ENCODE results near the gene RAB11FIP4. TPM values are rescaled to one million over a fixed set of nuclear protein-coding genes. Genes with fewer than 3 reads are reported as not detected.

Gene RAB11FIP4
- polyA plus RNA-seq, 1 of the 3 experiments (the other 2 are of a cell fraction) = 9.4 TPM

- no peak overlapping the region for H3K4me3 ChIP-seq (ENCODE audit: low read depth in 2 of 2, low read length in 1 of 2)
- no peaks in the 10 kb centered on the region for H3K9me3 ChIP-seq
- WGBS (ENCODE audit: low lambda C conversion rate) = 65% methylated on average over 6 of the region's 6 CpGs
- H3K4me2 ChIP-seq = no peak overlapping the region
- ChIA-PET CTCF (interaction anchor here (1.0 to 1.2 kb wide), 3 partner anchors 57 to 71 kb away, joined by 3 read pairs; no protein-coding TSS in a partner anchor), POLR2A (no interaction called here)
- no peak for DNase-seq
- H3K9ac ChIP-seq = no peak overlapping the region
- H4K20me1 ChIP-seq (ENCODE audit: insufficient read depth) = no peaks in the 10 kb centered on the region
- no peaks in the 10 kb centered on the region for H3K9me2 ChIP-seq
- H3K27ac ChIP-seq (ENCODE audit: low read depth in 2 of 2, low read length in 1 of 2) = no peak overlapping the region
- H3K4me1 ChIP-seq (ENCODE audit: control insufficient read depth in 1 of 2, insufficient read depth in 2 of 2, low read depth in 1 of 2, low read length in 1 of 2) = no peaks in the 10 kb centered on the region
- no peak for TF ChIP-seq JUND (IDR thresholded peaks at IDR 0.05)
- TF ChIP-seq SMC3 (IDR thresholded peaks at IDR 0.05; ENCODE audit: low read depth, low read length) = no peak
- no peak for TF ChIP-seq TEAD4 (IDR thresholded peaks at IDR 0.05; ENCODE audit: borderline replicate concordance, insufficient read depth)
- no peak for TF ChIP-seq TAF1 (IDR thresholded peaks at IDR 0.05; ENCODE audit: borderline replicate concordance, low read depth, low read length)
- TF ChIP-seq, protein P1, sequence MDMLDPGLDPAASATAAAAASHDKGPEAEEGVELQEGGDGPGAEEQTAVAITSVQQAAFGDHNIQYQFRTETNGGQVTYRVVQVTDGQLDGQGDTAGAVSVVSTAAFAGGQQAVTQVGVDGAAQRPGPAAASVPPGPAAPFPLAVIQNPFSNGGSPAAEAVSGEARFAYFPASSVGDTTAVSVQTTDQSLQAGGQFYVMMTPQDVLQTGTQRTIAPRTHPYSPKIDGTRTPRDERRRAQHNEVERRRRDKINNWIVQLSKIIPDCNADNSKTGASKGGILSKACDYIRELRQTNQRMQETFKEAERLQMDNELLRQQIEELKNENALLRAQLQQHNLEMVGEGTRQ (IDR thresholded peaks at IDR 0.05; ENCODE audit: borderline replicate concordance, low read depth, low read length) = no peak
- no peak for TF ChIP-seq NRF1 (IDR thresholded peaks at IDR 0.05; ENCODE audit: low read depth, low read length)
- no peak for TF ChIP-seq CHD2 (IDR thresholded peaks at IDR 0.05; ENCODE audit: low read length, partially characterized antibody)
- TF ChIP-seq, protein P2, sequence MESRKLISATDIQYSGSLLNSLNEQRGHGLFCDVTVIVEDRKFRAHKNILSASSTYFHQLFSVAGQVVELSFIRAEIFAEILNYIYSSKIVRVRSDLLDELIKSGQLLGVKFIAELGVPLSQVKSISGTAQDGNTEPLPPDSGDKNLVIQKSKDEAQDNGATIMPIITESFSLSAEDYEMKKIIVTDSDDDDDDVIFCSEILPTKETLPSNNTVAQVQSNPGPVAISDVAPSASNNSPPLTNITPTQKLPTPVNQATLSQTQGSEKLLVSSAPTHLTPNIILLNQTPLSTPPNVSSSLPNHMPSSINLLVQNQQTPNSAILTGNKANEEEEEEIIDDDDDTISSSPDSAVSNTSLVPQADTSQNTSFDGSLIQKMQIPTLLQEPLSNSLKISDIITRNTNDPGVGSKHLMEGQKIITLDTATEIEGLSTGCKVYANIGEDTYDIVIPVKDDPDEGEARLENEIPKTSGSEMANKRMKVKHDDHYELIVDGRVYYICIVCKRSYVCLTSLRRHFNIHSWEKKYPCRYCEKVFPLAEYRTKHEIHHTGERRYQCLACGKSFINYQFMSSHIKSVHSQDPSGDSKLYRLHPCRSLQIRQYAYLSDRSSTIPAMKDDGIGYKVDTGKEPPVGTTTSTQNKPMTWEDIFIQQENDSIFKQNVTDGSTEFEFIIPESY (IDR thresholded peaks at IDR 0.05; ENCODE audit: borderline replicate concordance, low read depth) = no peak
- TF ChIP-seq SIN3A (IDR thresholded peaks at IDR 0.05; ENCODE audit: borderline replicate concordance, low read depth, low read length) = no peak
- TF ChIP-seq RFX5 (IDR thresholded peaks at IDR 0.05; ENCODE audit: low read length) = no peak
- TF ChIP-seq FOSL2 (IDR thresholded peaks at IDR 0.05; ENCODE audit: borderline replicate concordance, low read depth) = no peak
- no peak for TF ChIP-seq YY1 (IDR thresholded peaks at IDR 0.05; ENCODE audit: low read depth)
- no peak for TF ChIP-seq MXI1 (IDR thresholded peaks at IDR 0.05; ENCODE audit: low read depth, low read length)
- H3K79me2 ChIP-seq (ENCODE audit: insufficient read depth) = no peaks in the 10 kb centered on the region
- H3F3A ChIP-seq (replicated peaks; ENCODE audit: insufficient read depth) = no peaks in the 10 kb centered on the region
- no peak overlapping the region for H2AFZ ChIP-seq (ENCODE audit: low read depth)
- H3K27me3 ChIP-seq (ENCODE audit: insufficient read depth) = no peaks in the 10 kb centered on the region
- H3K36me3 ChIP-seq (replicated peaks in 1 of 2; ENCODE audit: control insufficient read depth in 1 of 2, insufficient read depth in 2 of 2, low read length in 1 of 2) = no peaks in the 10 kb centered on the region
These were observed 68.8 kb downstream of the RAB11FIP4 start for GRCh38 chr17:31460226-31460721.

- Histone ChIP-seq H3K27me3 (ENCODE audit: insufficient read depth) (no peaks in the 10 kb centered on the region), H3K9me2 (no peaks in the 10 kb centered on the region), H3K9me3 (no peaks in the 10 kb centered on the region), H4K20me1 (ENCODE audit: insufficient read depth) (no peaks in the 10 kb centered on the region), H3K4me2 (no peak overlapping the region), H3K4me3 (ENCODE audit: low read depth in 2 of 2, low read length in 1 of 2) (no peak overlapping the region), H2AFZ (ENCODE audit: low read depth) (no peak overlapping the region), H3K9ac (no peak overlapping the region), H3K79me2 (ENCODE audit: insufficient read depth) (no peaks in the 10 kb centered on the region), H3K4me1 (ENCODE audit: control insufficient read depth in 1 of 2, insufficient read depth in 2 of 2, low read depth in 1 of 2, low read length in 1 of 2) (no peaks in the 10 kb centered on the region), H3F3A (replicated peaks; ENCODE audit: insufficient read depth) (no peaks in the 10 kb centered on the region), H3K27ac (ENCODE audit: low read depth in 2 of 2, low read length in 1 of 2) (no peak overlapping the region), H3K36me3 (replicated peaks in 1 of 2; ENCODE audit: control insufficient read depth in 1 of 2, insufficient read depth in 2 of 2, low read length in 1 of 2) (no peaks in the 10 kb centered on the region)
- no peak for TF ChIP-seq RXRA (IDR thresholded peaks at IDR 0.05; ENCODE audit: borderline replicate concordance, low read depth)
- ChIA-PET CTCF (interaction anchor here (1.0 to 1.2 kb wide), 3 partner anchors 56 to 72 kb away, joined by 3 read pairs; no protein-coding TSS in a partner anchor), POLR2A (no interaction called here)
- no peak for DNase-seq
- 81% methylated on average over 8 of the region's 8 CpGs for WGBS (ENCODE audit: low lambda C conversion rate)
These were observed 69.8 kb downstream of the RAB11FIP4 start for GRCh38 chr17:31461227-31461810.
